Large intestine (tissue), 1 donor: ENCODE measurements around the gene GRK4. TPM values are rescaled to one million over a fixed set of nuclear protein-coding genes. Genes with fewer than 3 reads are reported as not detected.

Experiments
- polyA plus RNA-seq: library from polyadenylated mRNA; unstranded; fragments of 120-200 nt; gene quantifications from one replicate; pipeline ENCODE4 v1.2.1, GENCODE V29; 2013

GRK4 gene
- polyA plus RNA-seq, 1 donor: 5.5 TPM

Other genes starting within 250 kb of the GRK4 start
- gene TNIP2, start 207.2 kb upstream of the GRK4 start, polyA plus RNA-seq: 28.5 TPM
- gene SH3BP2, start 170.5 kb upstream of the GRK4 start, polyA plus RNA-seq: 45.9 TPM
- 183 TPM for gene ADD1, start 119.7 kb upstream of the GRK4 start, polyA plus RNA-seq
- gene NOP14, start 165 bp upstream of the GRK4 start, polyA plus RNA-seq: 25.6 TPM
- gene HTT-AS, start 111.0 kb downstream of the GRK4 start, polyA plus RNA-seq: not detected
- 29.8 TPM for gene HTT, start 111.1 kb downstream of the GRK4 start, polyA plus RNA-seq